ENCODE data around the gene FAM180B. TPM values are rescaled to one million over a fixed set of nuclear protein-coding genes. Genes with fewer than 3 reads are reported as not detected.

The FAM180B gene
- polyA plus RNA-seq, 2 donors: 0.02 TPM; not detected in 1

- no peaks in the 10 kb centered on the region for H3K9me3 ChIP-seq (ENCODE audit: control insufficient read depth in 2 of 2, insufficient read depth in 1 of 2, low read depth in 1 of 2, low read length in 1 of 2)
- no peak overlapping the region for H3K27ac ChIP-seq (ENCODE audit: low read depth in 2 of 2, low read length in 1 of 2)
- no peaks in the 10 kb centered on the region for H3K36me3 ChIP-seq (ENCODE audit: control insufficient read depth in 2 of 2, insufficient read depth in 2 of 2, low read length in 1 of 2)
- H3K4me1 ChIP-seq (ENCODE audit: control insufficient read depth in 2 of 2, insufficient read depth in 2 of 2, low read length in 1 of 2): no peaks in the 10 kb centered on the region
- H3K27me3 ChIP-seq (ENCODE audit: control insufficient read depth in 1 of 2, insufficient read depth in 2 of 2, low read length in 2 of 2): no peaks in the 10 kb centered on the region
- no peak overlapping the region for H3K4me3 ChIP-seq (ENCODE audit: low read depth in 1 of 2, low read length in 2 of 2)
- WGBS, 2 donors: 52 to 55% methylated on average over 5 of the region's 5 CpGs
Measured at GRCh38 chr11:47606731-47607130, 20.3 kb downstream of the FAM180B start.

- 77 to 89% methylated on average over 7 of the region's 7 CpGs for WGBS, 2 donors
- no peaks in the 10 kb centered on the region for H3K36me3 ChIP-seq (ENCODE audit: control insufficient read depth in 2 of 2, insufficient read depth in 2 of 2, low read length in 1 of 2)
Measured at GRCh38 chr11:47607380-47607779, 20.9 kb downstream of the FAM180B start.

GRCh38 chr11:47609675-47610074 lies 23.2 kb downstream of the FAM180B start:
- Histone ChIP-seq H3K27ac (ENCODE audit: low read depth in 2 of 2, low read length in 1 of 2) (no peak overlapping the region), H3K27me3 (ENCODE audit: control insufficient read depth in 1 of 2, insufficient read depth in 2 of 2, low read length in 2 of 2) (no peaks in the 10 kb centered on the region), H3K36me3 (ENCODE audit: control insufficient read depth in 2 of 2, insufficient read depth in 2 of 2, low read length in 1 of 2) (no peaks in the 10 kb centered on the region), H3K9me3 (ENCODE audit: control insufficient read depth in 2 of 2, insufficient read depth in 1 of 2, low read depth in 1 of 2, low read length in 1 of 2) (no peaks in the 10 kb centered on the region), H3K4me1 (ENCODE audit: control insufficient read depth in 2 of 2, insufficient read depth in 2 of 2, low read length in 1 of 2) (no peaks in the 10 kb centered on the region), H3K4me3 (ENCODE audit: low read depth in 1 of 2, low read length in 2 of 2) (no peak overlapping the region)
- 69 to 72% methylated on average over 3 of the region's 3 CpGs for WGBS, 2 donors

More at GRCh38 chr11:47607380-47607779, 20.9 kb downstream of the FAM180B start:
- no peaks in the 10 kb centered on the region for H3K27me3 ChIP-seq (ENCODE audit: control insufficient read depth in 1 of 2, insufficient read depth in 2 of 2, low read length in 2 of 2)
- no peaks in the 10 kb centered on the region for H3K4me1 ChIP-seq (ENCODE audit: control insufficient read depth in 2 of 2, insufficient read depth in 2 of 2, low read length in 1 of 2)
- H3K9me3 ChIP-seq (ENCODE audit: control insufficient read depth in 2 of 2, insufficient read depth in 1 of 2, low read depth in 1 of 2, low read length in 1 of 2): no peaks in the 10 kb centered on the region
- no peak overlapping the region for H3K4me3 ChIP-seq (ENCODE audit: low read depth in 1 of 2, low read length in 2 of 2)
- H3K27ac ChIP-seq (ENCODE audit: low read depth in 2 of 2, low read length in 1 of 2): no peak overlapping the region

GRCh38 chr11:47611348-47611794 lies 24.9 kb downstream of the FAM180B start:
- whole genome bisulfite sequencing, 2 donors: 76 to 78% methylated on average over 6 of the region's 6 CpGs
- H3K27me3 ChIP-seq (ENCODE audit: control insufficient read depth in 1 of 2, insufficient read depth in 2 of 2, low read length in 2 of 2): no peaks in the 10 kb centered on the region
- no peak overlapping the region for H3K27ac ChIP-seq (ENCODE audit: low read depth in 2 of 2, low read length in 1 of 2)
- no peaks in the 10 kb centered on the region for H3K4me1 ChIP-seq (ENCODE audit: control insufficient read depth in 2 of 2, insufficient read depth in 2 of 2, low read length in 1 of 2)
- H3K4me3 ChIP-seq (ENCODE audit: low read depth in 1 of 2, low read length in 2 of 2): no peak overlapping the region
- no peaks in the 10 kb centered on the region for H3K36me3 ChIP-seq (ENCODE audit: control insufficient read depth in 2 of 2, insufficient read depth in 2 of 2, low read length in 1 of 2)
- no peaks in the 10 kb centered on the region for H3K9me3 ChIP-seq (ENCODE audit: control insufficient read depth in 2 of 2, insufficient read depth in 1 of 2, low read depth in 1 of 2, low read length in 1 of 2)

GRCh38 chr11:47615249-47615648 lies 28.8 kb downstream of the FAM180B start:
- no peak overlapping the region for H3K4me3 ChIP-seq (ENCODE audit: low read depth in 1 of 2, low read length in 2 of 2)
- no peaks in the 10 kb centered on the region for H3K9me3 ChIP-seq (ENCODE audit: control insufficient read depth in 2 of 2, insufficient read depth in 1 of 2, low read depth in 1 of 2, low read length in 1 of 2)
- H3K4me1 ChIP-seq (ENCODE audit: control insufficient read depth in 2 of 2, insufficient read depth in 2 of 2, low read length in 1 of 2): no peaks in the 10 kb centered on the region
- H3K27ac ChIP-seq (ENCODE audit: low read depth in 2 of 2, low read length in 1 of 2): no peak overlapping the region
- peaks cover 1 to 5% of the 10 kb centered on the region in 2 donors for H3K36me3 ChIP-seq (ENCODE audit: control insufficient read depth in 2 of 2, insufficient read depth in 2 of 2, low read length in 1 of 2)
- no peaks in the 10 kb centered on the region for H3K27me3 ChIP-seq (ENCODE audit: control insufficient read depth in 1 of 2, insufficient read depth in 2 of 2, low read length in 2 of 2)

GRCh38 chr11:47616726-47617416 lies 30.4 kb downstream of the FAM180B start:
- WGBS, 2 donors: 89 to 90% methylated on average over 10 of the region's 10 CpGs
- Histone ChIP-seq H3K36me3 (ENCODE audit: control insufficient read depth in 2 of 2, insufficient read depth in 2 of 2, low read length in 1 of 2) (peaks cover 5 to 11% of the 10 kb centered on the region in 2 donors), H3K27ac (ENCODE audit: low read depth in 2 of 2, low read length in 1 of 2) (no peak overlapping the region), H3K9me3 (ENCODE audit: control insufficient read depth in 2 of 2, insufficient read depth in 1 of 2, low read depth in 1 of 2, low read length in 1 of 2) (no peaks in the 10 kb centered on the region), H3K4me3 (ENCODE audit: low read depth in 1 of 2, low read length in 2 of 2) (no peak overlapping the region), H3K4me1 (ENCODE audit: control insufficient read depth in 2 of 2, insufficient read depth in 2 of 2, low read length in 1 of 2) (no peaks in the 10 kb centered on the region), H3K27me3 (ENCODE audit: control insufficient read depth in 1 of 2, insufficient read depth in 2 of 2, low read length in 2 of 2) (no peaks in the 10 kb centered on the region)

GRCh38 chr11:47617417-47617809 lies 30.9 kb downstream of the FAM180B start:
- no peak overlapping the region for H3K4me3 ChIP-seq (ENCODE audit: low read depth in 1 of 2, low read length in 2 of 2)
- peaks cover 7 to 11% of the 10 kb centered on the region in 2 donors for H3K36me3 ChIP-seq (ENCODE audit: control insufficient read depth in 2 of 2, insufficient read depth in 2 of 2, low read length in 1 of 2)
- WGBS, 2 donors: 37 to 39% methylated on average over 3 of the region's 3 CpGs
- no peaks in the 10 kb centered on the region for H3K4me1 ChIP-seq (ENCODE audit: control insufficient read depth in 2 of 2, insufficient read depth in 2 of 2, low read length in 1 of 2)
- no peaks in the 10 kb centered on the region for H3K9me3 ChIP-seq (ENCODE audit: control insufficient read depth in 2 of 2, insufficient read depth in 1 of 2, low read depth in 1 of 2, low read length in 1 of 2)
- no peaks in the 10 kb centered on the region for H3K27me3 ChIP-seq (ENCODE audit: control insufficient read depth in 1 of 2, insufficient read depth in 2 of 2, low read length in 2 of 2)
- no peak overlapping the region for H3K27ac ChIP-seq (ENCODE audit: low read depth in 2 of 2, low read length in 1 of 2)

DNA sequence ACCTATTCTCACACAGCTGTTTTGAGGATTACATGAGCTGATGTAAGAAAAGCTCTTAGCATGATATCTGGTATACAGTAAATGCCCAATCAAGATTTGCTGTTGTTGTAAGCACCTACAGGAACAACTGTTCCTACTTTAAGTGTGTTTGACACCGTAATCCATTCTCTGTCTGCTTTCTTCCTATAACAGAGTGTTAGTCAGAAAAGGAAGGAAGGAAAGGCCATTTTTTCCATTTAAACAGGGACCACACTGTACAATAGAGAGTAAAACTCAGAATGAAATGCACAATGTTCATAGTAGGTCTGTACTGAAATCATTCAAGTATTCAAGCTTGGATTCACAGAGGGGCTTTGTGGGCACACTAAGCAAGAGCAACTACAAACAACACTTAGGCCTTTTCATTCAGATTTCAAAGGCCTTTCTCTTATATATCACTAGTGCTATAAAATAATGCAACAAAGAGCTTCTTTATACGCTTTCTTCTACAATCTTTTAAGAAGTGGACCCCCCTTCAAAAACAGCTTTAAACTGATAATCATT lies 34.4 kb downstream of the FAM180B start:
- Histone ChIP-seq H3K9me3 (ENCODE audit: control insufficient read depth in 2 of 2, insufficient read depth in 1 of 2, low read depth in 1 of 2, low read length in 1 of 2) (no peaks in the 10 kb centered on the region), H3K36me3 (ENCODE audit: control insufficient read depth in 2 of 2, insufficient read depth in 2 of 2, low read length in 1 of 2) (peaks cover 7 to 15% of the 10 kb centered on the region in 2 donors), H3K4me1 (ENCODE audit: control insufficient read depth in 2 of 2, insufficient read depth in 2 of 2, low read length in 1 of 2) (no peaks in the 10 kb centered on the region), H3K27me3 (ENCODE audit: control insufficient read depth in 1 of 2, insufficient read depth in 2 of 2, low read length in 2 of 2) (no peaks in the 10 kb centered on the region), H3K4me3 (ENCODE audit: low read depth in 1 of 2, low read length in 2 of 2) (no peak overlapping the region), H3K27ac (ENCODE audit: low read depth in 2 of 2, low read length in 1 of 2) (no peak overlapping the region)
- 87 to 92% methylated on average over 2 of the region's 2 CpGs for WGBS, 2 donors

GRCh38 chr11:47626234-47626633 lies 39.8 kb downstream of the FAM180B start:
- Histone ChIP-seq H3K27me3 (ENCODE audit: control insufficient read depth in 1 of 2, insufficient read depth in 2 of 2, low read length in 2 of 2) (no peaks in the 10 kb centered on the region), H3K36me3 (ENCODE audit: control insufficient read depth in 2 of 2, insufficient read depth in 2 of 2, low read length in 1 of 2) (peaks cover 17 to 22% of the 10 kb centered on the region in 2 donors), H3K9me3 (ENCODE audit: control insufficient read depth in 2 of 2, insufficient read depth in 1 of 2, low read depth in 1 of 2, low read length in 1 of 2) (no peaks in the 10 kb centered on the region), H3K4me1 (ENCODE audit: control insufficient read depth in 2 of 2, insufficient read depth in 2 of 2, low read length in 1 of 2) (no peaks in the 10 kb centered on the region), H3K4me3 (ENCODE audit: low read depth in 1 of 2, low read length in 2 of 2) (no peak overlapping the region), H3K27ac (ENCODE audit: low read depth in 2 of 2, low read length in 1 of 2) (no peak overlapping the region)
- 98% methylated on average over 8 of the region's 8 CpGs for WGBS, 2 donors

DNA sequence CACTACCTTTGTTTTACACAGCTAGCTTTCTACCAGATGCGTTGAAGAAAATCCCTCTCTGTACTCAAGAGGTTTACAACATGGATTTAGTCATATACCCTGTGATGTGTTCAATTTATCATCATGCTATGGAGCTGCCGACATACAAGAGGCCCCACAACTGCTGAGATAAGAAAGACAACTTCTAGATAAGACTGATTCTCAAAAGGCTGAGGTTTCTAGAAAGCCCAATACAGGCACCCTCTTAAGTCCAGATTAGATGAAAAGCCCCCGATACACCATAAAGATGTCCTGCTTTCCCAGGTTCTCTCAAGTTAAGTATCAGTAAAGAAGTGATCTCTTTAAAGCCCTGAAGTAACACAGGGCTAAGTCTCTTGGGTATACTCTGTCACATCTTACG lies 41.5 kb downstream of the FAM180B start:
- no peaks in the 10 kb centered on the region for H3K4me1 ChIP-seq (ENCODE audit: control insufficient read depth in 2 of 2, insufficient read depth in 2 of 2, low read length in 1 of 2)
- H3K9me3 ChIP-seq (ENCODE audit: control insufficient read depth in 2 of 2, insufficient read depth in 1 of 2, low read depth in 1 of 2, low read length in 1 of 2): no peaks in the 10 kb centered on the region
- H3K36me3 ChIP-seq (ENCODE audit: control insufficient read depth in 2 of 2, insufficient read depth in 2 of 2, low read length in 1 of 2): peaks cover 11 to 19% of the 10 kb centered on the region in 2 donors
- WGBS, 2 donors: 84 to 87% methylated on average over 4 of the region's 4 CpGs
- no peak overlapping the region for H3K4me3 ChIP-seq (ENCODE audit: low read depth in 1 of 2, low read length in 2 of 2)
- H3K27me3 ChIP-seq (ENCODE audit: control insufficient read depth in 1 of 2, insufficient read depth in 2 of 2, low read length in 2 of 2): no peaks in the 10 kb centered on the region
- no peak overlapping the region for H3K27ac ChIP-seq (ENCODE audit: low read depth in 2 of 2, low read length in 1 of 2)

Data from esophagus (tissue), 2 donors.